CD14-positive monocyte (primary cell): ENCODE data around the gene FRMPD4. TPM values are rescaled to one million over a fixed set of nuclear protein-coding genes. Genes with fewer than 3 reads are reported as not detected.

Experiments
- DNase-seq, 3 donors: peaks; one replicate each; pipeline ENCODE4 v3.0.0-alpha.2; 2011 to 2022
- H2AFZ ChIP-seq: 2 replicates; pipeline ENCODE4 v1.6.0; 2012; ENCODE audit warnings: mild to moderate bottlenecking, low read depth, low read length, inconsistent platforms; ENCODE audit not compliant: insufficient read depth, poor library complexity, severe bottlenecking
- H3K27ac ChIP-seq, 2 donors: 1 replicate in 1 of 2; 2 replicates in 1 of 2; pipeline ENCODE4 v1.5.1; 2012 to 2013; ENCODE audit warnings: low read length in 2 of 2, control low read depth in 1 of 2, inconsistent platforms in 1 of 2, low read depth in 1 of 2, mild to moderate bottlenecking in 1 of 2
- H3K27me3 ChIP-seq, 2 donors: one replicate each; pipeline versions ENCODE4 v1.6.0 to v1.6.1; 2011 to 2013; ENCODE audit warnings: low read length in 2 of 2; ENCODE audit not compliant: control insufficient read depth in 2 of 2, insufficient read depth in 2 of 2
- H3K36me3 ChIP-seq, 2 donors: replicated peaks in 1 of 2; 1 replicate in 1 of 2; 2 replicates in 1 of 2; pipeline versions ENCODE4 v1.5.1 to v1.6.1; 2012 to 2013; ENCODE audit warnings: low read length in 2 of 2, control low read depth in 1 of 2, inconsistent platforms in 1 of 2, mild to moderate bottlenecking in 1 of 2; ENCODE audit not compliant: insufficient read depth in 2 of 2, control insufficient read depth in 1 of 2
- H3K4me1 ChIP-seq, 2 donors: 1 replicate in 1 of 2; 2 replicates in 1 of 2; pipeline versions ENCODE4 v1.5.1 to v1.6.1; 2012 to 2013; ENCODE audit warnings: low read length in 2 of 2, control low read depth in 1 of 2, inconsistent platforms in 1 of 2, mild to moderate bottlenecking in 1 of 2, moderate library complexity in 1 of 2; ENCODE audit not compliant: insufficient read depth in 2 of 2, control insufficient read depth in 1 of 2
- H3K4me2 ChIP-seq: replicated peaks from 2 replicates; pipeline ENCODE3; 2012; ENCODE audit warnings: low read length, moderate library complexity, mild to moderate bottlenecking; ENCODE audit not compliant: poor library complexity, severe bottlenecking; ENCODE audit errors: extremely low read depth
- H3K4me3 ChIP-seq, 3 experiments: fragments of 200-600 bp in 1 of 3; sonication (generic) in 1 of 3; replicated peaks in 1 of 3; 1 replicate in 2 of 3; 2 replicates in 1 of 3; pipeline ENCODE4 v1.5.1; 2011 to 2013; ENCODE audit warnings: low read length in 3 of 3, mild to moderate bottlenecking in 3 of 3, control low read depth in 2 of 3, low read depth in 2 of 3, inconsistent platforms in 1 of 3, moderate library complexity in 1 of 3
- H3K79me2 ChIP-seq: 2 replicates; pipeline ENCODE4 v1.6.0; 2012; ENCODE audit warnings: mild to moderate bottlenecking, control low read depth, inconsistent platforms, low read length, moderate library complexity; ENCODE audit not compliant: insufficient read depth
- H3K9ac ChIP-seq: 2 replicates; pipeline ENCODE4 v1.6.0; 2017; ENCODE audit warnings: low read length, mild to moderate bottlenecking; ENCODE audit not compliant: insufficient read depth, poor library complexity, severe bottlenecking
- H3K9me3 ChIP-seq, 2 donors: replicated peaks in 1 of 2; 1 replicate in 1 of 2; 2 replicates in 1 of 2; pipeline versions ENCODE4 v1.5.1 to v1.6.1; 2012 to 2013; ENCODE audit warnings: low read length in 2 of 2, control low read depth in 1 of 2; ENCODE audit not compliant: control insufficient read depth in 1 of 2, insufficient read depth in 1 of 2
- H4K20me1 ChIP-seq: 2 replicates; pipeline ENCODE4 v1.6.0; 2012; ENCODE audit warnings: mild to moderate bottlenecking, low read length, control low read depth, moderate library complexity; ENCODE audit not compliant: insufficient read depth
- H3K27ac Mint-ChIP-seq, 7 donors: one replicate each; pipeline ENCODE4 v1.8.0; 2020; ENCODE audit warnings: mild to moderate bottlenecking in 7 of 7, mixed read lengths in 7 of 7, moderate library complexity in 6 of 7, inconsistent platforms in 2 of 7
- H3K27me3 Mint-ChIP-seq, 3 donors: one replicate each; pipeline ENCODE4 v1.8.0; 2021 to 2022; ENCODE audit warnings: low read depth in 3 of 3, mild to moderate bottlenecking in 3 of 3, mixed read lengths in 3 of 3, moderate library complexity in 3 of 3, inconsistent platforms in 1 of 3
- H3K36me3 Mint-ChIP-seq, 2 donors: one replicate each; pipeline ENCODE4 v1.8.0; 2020; ENCODE audit warnings: mixed read lengths in 2 of 2, inconsistent platforms in 1 of 2, mild to moderate bottlenecking in 1 of 2
- H3K4me1 Mint-ChIP-seq: one replicate; pipeline ENCODE4 v1.8.0; 2020; ENCODE audit warnings: mild to moderate bottlenecking, mixed read lengths
- H3K4me3 Mint-ChIP-seq, 2 donors: one replicate each; pipeline ENCODE4 v1.8.0; 2020; ENCODE audit warnings: mild to moderate bottlenecking in 2 of 2, mixed read lengths in 2 of 2, moderate library complexity in 1 of 2
- H3K9me3 Mint-ChIP-seq, 7 donors: one replicate each; pipeline ENCODE4 v1.8.0; 2020 to 2022; ENCODE audit warnings: mixed read lengths in 7 of 7, mild to moderate bottlenecking in 6 of 7, moderate library complexity in 6 of 7, inconsistent platforms in 2 of 7
- WGBS: methylation state at CpG from one replicate; pipeline ENCODE4 v1.1.5; 2013; ENCODE audit warnings: missing lambda C conversion rate; ENCODE audit not compliant: insufficient coverage; 5-methylcytosine and 5-hydroxymethylcytosine counted together
- intact Hi-C, 2 donors: fragments of 100-400 bp; cut with micrococcal nuclease; formaldehyde crosslinking; loops; one replicate each; pipeline versions ENCODE4 v1.15.0 to v1.15.1; 2023
- polyA plus RNA-seq, 3 donors: library from polyadenylated mRNA; depleted of rRNA in 1 of 3; unstranded in 2 of 3; stranded (reverse) in 1 of 3; fragments of 300-500 nt in 2 of 3; fragments of >200 nt in 1 of 3; fragmentation: Illumina TruSeq in 2 of 3; gene quantifications; 1 replicate in 2 of 3; 2 replicates in 1 of 3; pipeline ENCODE4 v1.2.3, GENCODE V29; 2012 to 2021
- TF ChIP-seq, protein P1 (sequence below): fragments of 200-600 bp; IDR thresholded peaks from one replicate; pipeline ENCODE4 v1.8.0; 2022; ENCODE audit warnings: antibody characterized with exemption, mild to moderate bottlenecking

Gene FRMPD4
- polyA plus RNA-seq, 3 donors: not detected

DNA sequence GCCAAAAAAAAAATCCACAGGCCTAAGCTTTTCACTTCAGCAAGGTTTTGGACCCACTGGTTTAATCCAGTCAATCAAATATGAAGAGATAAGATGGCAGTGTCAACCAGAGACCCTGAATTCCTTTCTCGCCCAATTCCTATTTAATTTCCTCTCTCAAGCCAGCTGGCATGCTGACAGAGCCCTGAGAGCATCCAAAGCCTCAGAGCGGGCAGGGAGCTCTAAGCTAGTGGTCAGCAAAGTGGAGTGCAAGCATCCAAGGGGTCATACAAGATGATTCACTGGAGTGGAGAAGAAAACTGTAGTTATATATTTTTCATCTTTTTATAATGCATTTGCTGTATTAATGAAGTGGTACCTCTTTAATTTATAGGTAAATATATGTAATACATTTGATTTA, 615.1 kb downstream of the FRMPD4 start:
- Mint-ChIP-seq H3K27me3 (peaks cover 0 to 4% (median 3%) of the 10 kb centered on the region in 3 donors), H3K4me1 (no peaks in the 10 kb centered on the region), H3K4me3 (no peak overlapping the region), H3K36me3 (no peaks in the 10 kb centered on the region), H3K9me3 (peaks cover 0 to 13% (median 5%) of the 10 kb centered on the region in 7 donors), H3K27ac (no peak overlapping the region)
- Histone ChIP-seq H3K4me3 (no peak overlapping the region), H4K20me1 (no peaks in the 10 kb centered on the region), H3K27ac (no peak overlapping the region), H3K79me2 (no peaks in the 10 kb centered on the region), H3K4me1 (no peaks in the 10 kb centered on the region), H3K9ac (no peak overlapping the region), H3K36me3 (no peaks in the 10 kb centered on the region), H3K9me3 (no peaks in the 10 kb centered on the region), H3K4me2 (no peak overlapping the region), H3K27me3 (peaks cover 0 to 2% of the 10 kb centered on the region in 2 donors), H2AFZ (no peak overlapping the region)
- no CpG with 5 or more reads among the region's 2 CpGs for whole genome bisulfite sequencing
- intact Hi-C loops: no loop called here
- TF ChIP-seq, protein P1, sequence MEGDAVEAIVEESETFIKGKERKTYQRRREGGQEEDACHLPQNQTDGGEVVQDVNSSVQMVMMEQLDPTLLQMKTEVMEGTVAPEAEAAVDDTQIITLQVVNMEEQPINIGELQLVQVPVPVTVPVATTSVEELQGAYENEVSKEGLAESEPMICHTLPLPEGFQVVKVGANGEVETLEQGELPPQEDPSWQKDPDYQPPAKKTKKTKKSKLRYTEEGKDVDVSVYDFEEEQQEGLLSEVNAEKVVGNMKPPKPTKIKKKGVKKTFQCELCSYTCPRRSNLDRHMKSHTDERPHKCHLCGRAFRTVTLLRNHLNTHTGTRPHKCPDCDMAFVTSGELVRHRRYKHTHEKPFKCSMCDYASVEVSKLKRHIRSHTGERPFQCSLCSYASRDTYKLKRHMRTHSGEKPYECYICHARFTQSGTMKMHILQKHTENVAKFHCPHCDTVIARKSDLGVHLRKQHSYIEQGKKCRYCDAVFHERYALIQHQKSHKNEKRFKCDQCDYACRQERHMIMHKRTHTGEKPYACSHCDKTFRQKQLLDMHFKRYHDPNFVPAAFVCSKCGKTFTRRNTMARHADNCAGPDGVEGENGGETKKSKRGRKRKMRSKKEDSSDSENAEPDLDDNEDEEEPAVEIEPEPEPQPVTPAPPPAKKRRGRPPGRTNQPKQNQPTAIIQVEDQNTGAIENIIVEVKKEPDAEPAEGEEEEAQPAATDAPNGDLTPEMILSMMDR: no peak
- DNase-seq: no peak

- H3K4me1 ChIP-seq: no peaks in the 10 kb centered on the region
- no peaks in the 10 kb centered on the region for H3K36me3 Mint-ChIP-seq
- no peak overlapping the region for H3K4me3 Mint-ChIP-seq
- no peaks in the 10 kb centered on the region for H4K20me1 ChIP-seq
- H3K79me2 ChIP-seq: no peaks in the 10 kb centered on the region
- TF ChIP-seq, protein P1: no peak
- WGBS: 89% methylated on average over 1 of the region's 3 CpGs
- H3K4me3 ChIP-seq: no peak overlapping the region
- no peak overlapping the region for H3K27ac ChIP-seq
- no peaks in the 10 kb centered on the region for H3K9me3 ChIP-seq
- no peak overlapping the region for H3K9ac ChIP-seq
- no peaks in the 10 kb centered on the region for H3K36me3 ChIP-seq
- H3K4me2 ChIP-seq: no peak overlapping the region
- no peak for DNase-seq
- peaks cover 0 to 10% (median under 1%) of the 10 kb centered on the region in 7 donors for H3K9me3 Mint-ChIP-seq
- H3K4me1 Mint-ChIP-seq: no peaks in the 10 kb centered on the region
- peaks cover 0 to 4% (median 3%) of the 10 kb centered on the region in 3 donors for H3K27me3 Mint-ChIP-seq
- no peak overlapping the region for H2AFZ ChIP-seq
- no peak overlapping the region for H3K27ac Mint-ChIP-seq
- H3K27me3 ChIP-seq: peaks cover 0 to 4% of the 10 kb centered on the region in 2 donors
- intact Hi-C loops: no loop called here
Observed at GRCh38 chrX:12758291-12758690, 620.0 kb downstream of the FRMPD4 start.
